Measurements from ENCODE around the gene PTGER3.

- no peak for TF ChIP-seq EP300 (IDR thresholded peaks at IDR 0.05)
- TF ChIP-seq CTCF (IDR thresholded peaks at IDR 0.05): no peak
Observed at GRCh38 chr1:71087060-71087459, 39.4 kb upstream of the PTGER3 start.

All from ovary (tissue), 3 donors.